HG03108 (cell line): Measurements from ENCODE around the gene RPL10.

Experiments
- ATAC-seq: cut with Tn5 transposase; IDR thresholded peaks from one replicate; pipeline ENCODE4 v1.9.1; 2021; ENCODE audit warnings: moderate library complexity; ENCODE audit not compliant: unreplicated experiment

Gene RPL10

GRCh38 chrX:154360155-154360713, 37.9 kb upstream of the RPL10 start:
- ATAC-seq: no peak

GRCh38 chrX:154362085-154362742, 36.0 kb upstream of the RPL10 start:
- no peak for ATAC-seq

GRCh38 chrX:154363706-154364439, 34.3 kb upstream of the RPL10 start:
- no peak for ATAC-seq

- ATAC-seq: no peak
Observed at GRCh38 chrX:154365052-154365600, 33.1 kb upstream of the RPL10 start.

- no peak for ATAC-seq
Observed at GRCh38 chrX:154365997-154366665, 32.0 kb upstream of the RPL10 start.

GRCh38 chrX:154366666-154367055, 31.5 kb upstream of the RPL10 start:
- ATAC-seq: no peak

GRCh38 chrX:154367474-154368308, 30.5 kb upstream of the RPL10 start:
- ATAC-seq: no peak

- ATAC-seq: no peak
Observed at GRCh38 chrX:154368630-154369448, 29.3 kb upstream of the RPL10 start.

GRCh38 chrX:154369449-154370299, 28.5 kb upstream of the RPL10 start:
- no peak for ATAC-seq

GRCh38 chrX:154370300-154371016, 27.7 kb upstream of the RPL10 start:
- ATAC-seq: no peak

- peak; percentile 46 for ATAC-seq
Observed at GRCh38 chrX:154371017-154371788, 27.0 kb upstream of the RPL10 start.

- no peak for ATAC-seq
Observed at GRCh38 chrX:154371789-154372300, 26.3 kb upstream of the RPL10 start.

GRCh38 chrX:154372612-154373022, 25.6 kb upstream of the RPL10 start:
- ATAC-seq: no peak

- no peak for ATAC-seq
Observed at GRCh38 chrX:154373340-154374306, 24.6 kb upstream of the RPL10 start.

- ATAC-seq: no peak
Observed at GRCh38 chrX:154374313-154375155, 23.6 kb upstream of the RPL10 start, which contains the start of gene FLNA. Gene FLNA, minus strand, starts transcription at chrX:154374634. Its CDS starts 3,389 bp downstream, at chrX:154371245.
